Measurements from ENCODE around the gene TTLL13.

DNA sequence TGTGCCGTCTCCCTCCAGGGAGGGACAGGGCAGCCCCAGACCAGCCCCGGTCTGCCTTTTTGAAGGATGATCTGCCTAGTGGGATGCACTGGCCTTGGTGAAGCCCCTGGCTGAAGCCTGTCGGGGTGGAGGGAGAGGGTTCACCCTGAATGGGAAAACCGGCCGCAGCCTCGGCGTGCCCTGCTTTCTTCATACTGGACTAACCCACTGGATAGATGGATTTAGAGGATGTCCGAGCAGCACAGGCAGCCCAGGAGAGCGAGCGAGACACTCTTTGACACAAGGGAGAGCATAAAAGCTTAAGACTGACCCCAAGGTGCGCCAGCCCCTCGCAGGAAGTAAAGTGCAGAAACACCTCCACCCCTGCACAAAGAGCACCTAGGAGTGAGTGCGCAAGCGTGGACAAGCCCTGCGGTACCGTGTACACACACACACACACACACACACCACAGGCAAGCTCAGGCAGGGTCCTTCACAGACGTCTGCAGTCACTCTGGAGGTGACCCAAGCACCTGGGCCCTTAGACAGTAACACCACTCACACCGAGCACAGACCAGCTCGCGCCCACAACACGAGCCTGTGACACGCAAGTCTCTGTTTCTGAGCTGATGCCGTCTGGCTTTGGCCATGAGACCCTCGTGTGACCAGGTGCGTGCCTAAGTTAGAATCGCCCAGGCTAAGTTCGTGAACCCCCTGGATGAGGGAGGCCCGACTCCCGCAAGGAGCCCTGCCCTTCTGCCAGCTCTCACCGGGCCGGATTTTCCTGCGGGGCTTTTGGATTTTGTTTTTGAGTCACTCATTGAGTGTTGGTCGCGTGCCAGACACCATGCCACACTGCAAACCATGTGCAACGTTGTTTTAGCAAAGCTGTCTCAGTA is 36.9 kb upstream of the TTLL13 start:
- TF ChIP-seq WHSC1 (IDR thresholded peaks at IDR 0.05; ENCODE audit: low read length) (no peak), PURB (CRISPR knock-in tag; IDR thresholded peaks at IDR 0.05; ENCODE audit: low read depth) (no peak)
- TF ChIP-seq, protein P1, sequence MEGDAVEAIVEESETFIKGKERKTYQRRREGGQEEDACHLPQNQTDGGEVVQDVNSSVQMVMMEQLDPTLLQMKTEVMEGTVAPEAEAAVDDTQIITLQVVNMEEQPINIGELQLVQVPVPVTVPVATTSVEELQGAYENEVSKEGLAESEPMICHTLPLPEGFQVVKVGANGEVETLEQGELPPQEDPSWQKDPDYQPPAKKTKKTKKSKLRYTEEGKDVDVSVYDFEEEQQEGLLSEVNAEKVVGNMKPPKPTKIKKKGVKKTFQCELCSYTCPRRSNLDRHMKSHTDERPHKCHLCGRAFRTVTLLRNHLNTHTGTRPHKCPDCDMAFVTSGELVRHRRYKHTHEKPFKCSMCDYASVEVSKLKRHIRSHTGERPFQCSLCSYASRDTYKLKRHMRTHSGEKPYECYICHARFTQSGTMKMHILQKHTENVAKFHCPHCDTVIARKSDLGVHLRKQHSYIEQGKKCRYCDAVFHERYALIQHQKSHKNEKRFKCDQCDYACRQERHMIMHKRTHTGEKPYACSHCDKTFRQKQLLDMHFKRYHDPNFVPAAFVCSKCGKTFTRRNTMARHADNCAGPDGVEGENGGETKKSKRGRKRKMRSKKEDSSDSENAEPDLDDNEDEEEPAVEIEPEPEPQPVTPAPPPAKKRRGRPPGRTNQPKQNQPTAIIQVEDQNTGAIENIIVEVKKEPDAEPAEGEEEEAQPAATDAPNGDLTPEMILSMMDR (IDR thresholded peaks at IDR 0.05 in 2 of 3, conservative IDR thresholded peaks at IDR 0.05 in 1 of 3; ENCODE audit: insufficient read depth in 2 of 3, low read depth in 1 of 3, low read length in 3 of 3) = no peak
- TF ChIP-seq, protein P2, sequence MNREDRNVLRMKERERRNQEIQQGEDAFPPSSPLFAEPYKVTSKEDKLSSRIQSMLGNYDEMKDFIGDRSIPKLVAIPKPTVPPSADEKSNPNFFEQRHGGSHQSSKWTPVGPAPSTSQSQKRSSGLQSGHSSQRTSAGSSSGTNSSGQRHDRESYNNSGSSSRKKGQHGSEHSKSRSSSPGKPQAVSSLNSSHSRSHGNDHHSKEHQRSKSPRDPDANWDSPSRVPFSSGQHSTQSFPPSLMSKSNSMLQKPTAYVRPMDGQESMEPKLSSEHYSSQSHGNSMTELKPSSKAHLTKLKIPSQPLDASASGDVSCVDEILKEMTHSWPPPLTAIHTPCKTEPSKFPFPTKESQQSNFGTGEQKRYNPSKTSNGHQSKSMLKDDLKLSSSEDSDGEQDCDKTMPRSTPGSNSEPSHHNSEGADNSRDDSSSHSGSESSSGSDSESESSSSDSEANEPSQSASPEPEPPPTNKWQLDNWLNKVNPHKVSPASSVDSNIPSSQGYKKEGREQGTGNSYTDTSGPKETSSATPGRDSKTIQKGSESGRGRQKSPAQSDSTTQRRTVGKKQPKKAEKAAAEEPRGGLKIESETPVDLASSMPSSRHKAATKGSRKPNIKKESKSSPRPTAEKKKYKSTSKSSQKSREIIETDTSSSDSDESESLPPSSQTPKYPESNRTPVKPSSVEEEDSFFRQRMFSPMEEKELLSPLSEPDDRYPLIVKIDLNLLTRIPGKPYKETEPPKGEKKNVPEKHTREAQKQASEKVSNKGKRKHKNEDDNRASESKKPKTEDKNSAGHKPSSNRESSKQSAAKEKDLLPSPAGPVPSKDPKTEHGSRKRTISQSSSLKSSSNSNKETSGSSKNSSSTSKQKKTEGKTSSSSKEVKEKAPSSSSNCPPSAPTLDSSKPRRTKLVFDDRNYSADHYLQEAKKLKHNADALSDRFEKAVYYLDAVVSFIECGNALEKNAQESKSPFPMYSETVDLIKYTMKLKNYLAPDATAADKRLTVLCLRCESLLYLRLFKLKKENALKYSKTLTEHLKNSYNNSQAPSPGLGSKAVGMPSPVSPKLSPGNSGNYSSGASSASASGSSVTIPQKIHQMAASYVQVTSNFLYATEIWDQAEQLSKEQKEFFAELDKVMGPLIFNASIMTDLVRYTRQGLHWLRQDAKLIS (CRISPR knock-in tag; IDR thresholded peaks at IDR 0.05) = no peak

All from K562 (cell line).